ENCODE measurements around the gene SZT2. TPM values are rescaled to one million over a fixed set of nuclear protein-coding genes. Genes with fewer than 3 reads are reported as not detected.

The SZT2 gene
- total RNA-seq, 4 donors from 2014 or later: 49.2 to 68.7 (median 57.3) TPM

DNA sequence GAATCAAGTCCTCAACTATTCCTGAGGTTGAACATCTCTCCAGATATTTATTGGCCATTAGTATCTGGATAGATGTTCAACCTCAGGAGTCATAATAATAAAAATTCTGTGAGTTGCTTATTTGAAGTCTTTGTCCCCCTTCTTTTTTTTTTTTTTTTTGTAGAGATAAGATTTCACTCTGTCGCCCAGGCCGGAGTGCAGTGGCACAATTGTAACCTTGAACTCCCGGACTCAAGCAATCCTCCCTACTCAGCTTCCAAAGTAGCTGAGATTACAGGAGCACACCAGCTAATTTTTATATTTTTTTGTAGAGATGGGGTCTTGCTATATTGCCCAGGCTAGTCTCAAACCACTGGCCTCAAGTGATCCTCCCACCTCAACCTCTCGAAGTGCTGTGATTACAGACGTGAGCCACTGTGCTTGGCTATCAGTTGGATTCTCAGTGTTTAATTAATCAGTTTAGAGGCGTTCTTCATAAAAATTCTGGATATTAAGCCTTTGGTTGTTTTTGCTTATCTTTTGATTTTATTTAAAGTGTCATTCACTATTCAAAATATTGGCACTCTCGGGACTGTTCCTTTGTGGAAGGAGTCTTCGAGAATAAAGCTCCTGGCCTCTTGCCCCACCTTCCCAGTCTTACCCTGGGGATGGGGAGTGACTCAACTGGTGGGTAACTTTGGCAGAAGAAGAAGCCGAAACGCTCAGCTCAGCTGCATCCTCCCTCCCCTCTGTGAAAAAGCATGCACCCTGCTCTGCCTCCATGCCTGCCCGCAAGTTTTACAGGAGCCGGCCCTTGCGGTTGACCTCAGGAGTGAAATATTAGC is 75.2 kb downstream of the SZT2 start:
- no peak for DNase-seq (ENCODE audit: low spot score in 2 of 2)
- H3K4me1 ChIP-seq: no peaks in the 10 kb centered on the region
- WGBS, 2 donors: 79 to 81% methylated on average over 13 of the region's 13 CpGs
- H3K36me3 ChIP-seq: no peaks in the 10 kb centered on the region
- no peaks in the 10 kb centered on the region for H3K9me3 ChIP-seq
- no peak overlapping the region for H3K4me3 ChIP-seq
- H3K27me3 ChIP-seq: no peaks in the 10 kb centered on the region
- no peak overlapping the region for H3K27ac ChIP-seq
- TF ChIP-seq EP300 (IDR thresholded peaks at IDR 0.05) (no peak), POLR2A (IDR thresholded peaks at IDR 0.05) (no peak)
- TF ChIP-seq, protein P1, sequence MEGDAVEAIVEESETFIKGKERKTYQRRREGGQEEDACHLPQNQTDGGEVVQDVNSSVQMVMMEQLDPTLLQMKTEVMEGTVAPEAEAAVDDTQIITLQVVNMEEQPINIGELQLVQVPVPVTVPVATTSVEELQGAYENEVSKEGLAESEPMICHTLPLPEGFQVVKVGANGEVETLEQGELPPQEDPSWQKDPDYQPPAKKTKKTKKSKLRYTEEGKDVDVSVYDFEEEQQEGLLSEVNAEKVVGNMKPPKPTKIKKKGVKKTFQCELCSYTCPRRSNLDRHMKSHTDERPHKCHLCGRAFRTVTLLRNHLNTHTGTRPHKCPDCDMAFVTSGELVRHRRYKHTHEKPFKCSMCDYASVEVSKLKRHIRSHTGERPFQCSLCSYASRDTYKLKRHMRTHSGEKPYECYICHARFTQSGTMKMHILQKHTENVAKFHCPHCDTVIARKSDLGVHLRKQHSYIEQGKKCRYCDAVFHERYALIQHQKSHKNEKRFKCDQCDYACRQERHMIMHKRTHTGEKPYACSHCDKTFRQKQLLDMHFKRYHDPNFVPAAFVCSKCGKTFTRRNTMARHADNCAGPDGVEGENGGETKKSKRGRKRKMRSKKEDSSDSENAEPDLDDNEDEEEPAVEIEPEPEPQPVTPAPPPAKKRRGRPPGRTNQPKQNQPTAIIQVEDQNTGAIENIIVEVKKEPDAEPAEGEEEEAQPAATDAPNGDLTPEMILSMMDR (IDR thresholded peaks at IDR 0.05): no peak

DNA sequence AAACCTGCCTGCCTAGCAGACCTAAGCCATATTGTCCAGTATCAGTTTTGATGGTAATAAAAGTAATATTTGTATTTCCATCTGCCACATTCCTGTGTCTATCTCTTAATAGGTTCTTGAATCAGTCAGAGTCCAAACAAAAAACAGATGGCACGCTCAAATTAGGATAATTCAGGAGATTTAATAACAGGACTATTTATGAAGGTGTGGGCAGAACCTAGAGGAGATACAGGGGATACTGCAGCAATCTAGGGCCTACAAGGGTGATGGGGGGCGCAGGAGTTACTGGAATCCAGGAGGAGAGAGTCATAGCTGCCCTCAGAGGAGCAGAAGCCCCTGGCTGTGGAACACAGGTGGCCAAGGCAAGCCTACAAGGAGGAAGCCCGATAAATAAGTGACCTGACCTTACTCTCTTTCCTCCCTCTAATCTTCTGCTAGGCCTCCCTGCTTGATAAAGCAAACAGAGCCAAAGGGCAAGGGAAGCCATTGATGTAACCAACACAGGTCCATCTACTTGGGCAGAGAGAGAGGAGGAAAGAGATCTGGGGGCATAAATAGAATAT is 75.9 kb downstream of the SZT2 start:
- no peaks in the 10 kb centered on the region for H3K27me3 ChIP-seq
- no peaks in the 10 kb centered on the region for H3K4me1 ChIP-seq
- no peak for DNase-seq (ENCODE audit: low spot score in 2 of 2)
- H3K4me3 ChIP-seq: no peak overlapping the region
- H3K9me3 ChIP-seq: no peaks in the 10 kb centered on the region
- no peaks in the 10 kb centered on the region for H3K36me3 ChIP-seq
- H3K27ac ChIP-seq: no peak overlapping the region
- WGBS, 2 donors: 68 to 72% methylated on average over 3 of the region's 3 CpGs
- TF ChIP-seq, protein P1 (IDR thresholded peaks at IDR 0.05): no peak
- TF ChIP-seq EP300 (IDR thresholded peaks at IDR 0.05) (no peak), POLR2A (IDR thresholded peaks at IDR 0.05) (no peak)

DNA sequence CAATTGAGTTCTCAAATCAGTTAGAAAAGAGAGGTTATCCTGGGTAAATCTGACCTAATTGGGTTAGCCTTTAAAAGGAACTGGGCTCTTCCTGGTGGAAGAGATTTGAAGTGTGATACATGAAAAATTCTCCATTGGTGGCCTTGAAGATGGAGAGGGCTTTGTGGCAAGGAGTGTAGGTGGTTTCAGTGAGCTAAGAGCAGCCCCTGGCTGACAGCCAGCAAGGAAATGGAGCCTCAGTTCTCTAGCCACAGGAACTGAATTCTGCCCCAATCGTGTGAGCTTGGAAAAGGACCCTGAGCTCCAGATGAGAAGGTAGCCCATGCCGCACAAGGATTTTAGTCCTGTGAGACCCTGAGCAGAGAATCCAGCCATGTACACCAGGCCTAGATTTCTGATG is 76.7 kb downstream of the SZT2 start:
- Histone ChIP-seq H3K9me3 (no peaks in the 10 kb centered on the region), H3K4me1 (no peaks in the 10 kb centered on the region), H3K36me3 (no peaks in the 10 kb centered on the region), H3K27me3 (no peaks in the 10 kb centered on the region), H3K27ac (no peak overlapping the region), H3K4me3 (no peak overlapping the region)
- 62 to 63% methylated on average over 2 of the region's 2 CpGs for WGBS, 2 donors
- no peak for DNase-seq (ENCODE audit: low spot score in 2 of 2)
- TF ChIP-seq, protein P1 (IDR thresholded peaks at IDR 0.05): no peak
- no peak for TF ChIP-seq EP300 (IDR thresholded peaks at IDR 0.05)
- no peak for TF ChIP-seq POLR2A (IDR thresholded peaks at IDR 0.05)

DNA sequence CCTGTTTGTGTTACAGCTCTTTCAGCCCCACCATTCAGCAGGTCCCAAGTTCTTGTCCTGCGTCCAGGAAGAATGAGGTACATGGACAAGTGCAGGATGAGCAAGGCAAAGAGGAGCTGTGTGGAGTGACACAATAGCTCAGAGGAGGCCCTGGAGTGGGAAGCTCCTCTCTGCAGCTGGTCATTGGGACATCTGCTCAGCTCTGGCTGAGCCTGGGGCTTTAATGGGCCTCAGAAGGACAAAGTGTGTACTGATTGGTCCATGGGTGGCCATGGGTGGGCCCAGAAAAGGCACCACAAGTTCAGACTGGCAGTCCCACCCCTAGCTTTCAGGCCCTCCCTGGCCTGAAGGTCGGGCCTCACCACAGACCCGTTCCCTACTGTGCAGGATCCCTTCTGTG is 78.7 kb downstream of the SZT2 start:
- no peak for DNase-seq (ENCODE audit: low spot score in 2 of 2)
- Histone ChIP-seq H3K4me3 (no peak overlapping the region), H3K27ac (no peak overlapping the region), H3K9me3 (no peaks in the 10 kb centered on the region), H3K36me3 (no peaks in the 10 kb centered on the region), H3K27me3 (no peaks in the 10 kb centered on the region), H3K4me1 (peaks cover 0 to 6% (median 0%) of the 10 kb centered on the region in 4 donors)
- WGBS, 2 donors: 72 to 81% methylated on average over 3 of the region's 3 CpGs
- TF ChIP-seq, protein P1 (IDR thresholded peaks at IDR 0.05): no peak
- TF ChIP-seq EP300 (IDR thresholded peaks at IDR 0.05) (no peak), POLR2A (IDR thresholded peaks at IDR 0.05) (no peak)

DNA sequence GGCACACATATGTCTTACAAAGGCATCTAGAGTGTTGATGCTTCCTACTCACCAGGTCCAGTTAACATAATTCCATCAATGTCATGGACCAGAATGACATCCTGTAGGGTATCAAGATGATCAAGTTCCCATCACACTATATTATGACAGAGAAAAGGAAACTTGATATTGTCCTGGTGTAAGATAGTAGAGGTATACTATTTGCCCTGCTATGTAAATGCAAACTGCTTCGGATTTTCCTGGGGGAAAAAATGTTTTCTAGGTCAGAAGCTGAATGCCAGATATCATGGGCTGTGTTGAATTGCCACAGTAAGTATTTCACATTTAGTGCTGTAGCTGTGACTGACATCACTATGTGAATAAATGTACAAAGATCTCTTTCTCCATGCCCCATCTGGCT is 80.2 kb downstream of the SZT2 start:
- Histone ChIP-seq H3K4me1 (peaks cover 0 to 6% (median 0%) of the 10 kb centered on the region in 4 donors), H3K9me3 (no peaks in the 10 kb centered on the region), H3K4me3 (no peak overlapping the region), H3K27ac (no peak overlapping the region), H3K27me3 (no peaks in the 10 kb centered on the region), H3K36me3 (no peaks in the 10 kb centered on the region)
- TF ChIP-seq POLR2A (IDR thresholded peaks at IDR 0.05): no peak
- TF ChIP-seq, protein P1 (IDR thresholded peaks at IDR 0.05): no peak
- no peak for TF ChIP-seq EP300 (IDR thresholded peaks at IDR 0.05)
- DNase-seq (ENCODE audit: low spot score in 2 of 2): no peak
- 58 to 67% methylated on average over 1 of the region's 1 CpG for WGBS, 2 donors

Data from tibial nerve (tissue), 4 donors.